A673 (cell line): ENCODE measurements around the gene SH3BP5L. TPM values are rescaled to one million over a fixed set of nuclear protein-coding genes. Genes with fewer than 3 reads are reported as not detected.

Source experiments
- BruUV-seq: library from RNA; stranded (reverse); fragments of 400-500 nt; replicated peaks from 2 replicates; lab custom pipeline; 2021; lab: Mats Ljungman, UMichigan
- CTCF ChIA-PET: fragments of 300-600 bp; sonication (Branson Sonifier 250); formaldehyde crosslinking; loops from one replicate; lab custom pipeline; 2022; ENCODE audit warnings: antibody characterized with exemption; lab: Charles Lee
- POLR2A ChIA-PET: fragments of 300-600 bp; sonication (Branson Sonifier 250); formaldehyde crosslinking; loops from one replicate; lab custom pipeline; 2022; ENCODE audit warnings: antibody characterized with exemption; ENCODE audit not compliant: low non-redundant PET; lab: Charles Lee
- DNase-seq: peaks from one replicate; pipeline ENCODE4 v3.0.0-alpha.2; 2015; ENCODE audit warnings: low spot score
- H3K27ac ChIP-seq: fragments of 200-600 bp; sonication (generic); 2 replicates; pipeline ENCODE4 v1.5.1; 2016; ENCODE audit warnings: mixed run types, low read depth, mild to moderate bottlenecking, mixed read lengths, antibody characterized with exemption, low read length; ENCODE audit not compliant: poor library complexity, severe bottlenecking
- H3K27me3 ChIP-seq: fragments of 200-600 bp; sonication (generic); replicated peaks from 2 replicates; pipeline ENCODE4 v1.6.1; 2017; ENCODE audit warnings: mixed run types, low read depth, mild to moderate bottlenecking, mixed read lengths, antibody characterized with exemption, low read length; ENCODE audit not compliant: insufficient read depth, poor library complexity
- H3K36me3 ChIP-seq: fragments of 200-600 bp; sonication (generic); 2 replicates; pipeline ENCODE4 v1.6.1; 2016; ENCODE audit warnings: mixed run types, mild to moderate bottlenecking, mixed read lengths, antibody characterized with exemption, low read length; ENCODE audit not compliant: insufficient read depth, poor library complexity, severe bottlenecking
- H3K4me1 ChIP-seq: fragments of 200-600 bp; sonication (generic); 2 replicates; pipeline ENCODE4 v1.6.1; 2017; ENCODE audit warnings: mixed run types, mild to moderate bottlenecking, mixed read lengths, antibody characterized with exemption, low read length; ENCODE audit not compliant: insufficient read depth, poor library complexity, severe bottlenecking
- H3K4me3 ChIP-seq: fragments of 200-600 bp; sonication (generic); 2 replicates; pipeline ENCODE4 v1.5.1; 2016; ENCODE audit warnings: low read depth, mixed run types, mild to moderate bottlenecking, mixed read lengths, low read length; ENCODE audit not compliant: poor library complexity, severe bottlenecking
- H3K9me3 ChIP-seq: fragments of 200-600 bp; sonication (generic); 2 replicates; pipeline ENCODE4 v1.6.1; 2016; ENCODE audit warnings: mixed run types, low read depth, mild to moderate bottlenecking, mixed read lengths, antibody characterized with exemption, low read length; ENCODE audit not compliant: poor library complexity, severe bottlenecking
- CTCF ChIP-seq: fragments of 300-800, 200-600 bp; sonication (generic); conservative IDR thresholded peaks from 2 replicates; pipeline ENCODE4 v1.5.1; 2017; ENCODE audit warnings: low read depth, mild to moderate bottlenecking, antibody characterized with exemption, low read length, moderate library complexity, mixed read lengths
- EZH2 ChIP-seq: fragments of 200-600 bp; sonication (generic); IDR thresholded peaks from 2 replicates; pipeline ENCODE4 v1.6.1; 2017; ENCODE audit warnings: borderline replicate concordance, low read depth, mild to moderate bottlenecking, mixed read lengths, antibody characterized with exemption, low read length; ENCODE audit not compliant: poor library complexity, severe bottlenecking
- intact Hi-C: fragments of 100-400 bp; cut with micrococcal nuclease; formaldehyde crosslinking; loops from one replicate; pipeline ENCODE4 v1.10.0; 2022; ENCODE audit not compliant: unreplicated experiment
- total RNA-seq: library from RNA; stranded (reverse); gene quantifications from 2 replicates; pipeline ENCODE4 v1.2.3, GENCODE V29; 2021

The SH3BP5L gene
- total RNA-seq, 1 experiment from 2014 or later, result 28.6 TPM

- DNase-seq, result no peak
- H3K9me3 ChIP-seq, result no peaks in the 10 kb centered on the region
- H3K27me3 ChIP-seq, result no peaks in the 10 kb centered on the region
- H3K27ac ChIP-seq, result peak overlapping the region; percentile 95
- peak overlapping the region; percentile 72 for H3K4me3 ChIP-seq
- TF ChIP-seq EZH2, result no peak
- no peak for TF ChIP-seq CTCF
- CTCF ChIA-PET, result interaction anchor here (0.6 to 1.7 kb wide), 2 partner anchors 13 to 82 kb away, joined by 3 to 8 read pairs; partner anchors contain the start of gene ZNF672
- POLR2A ChIA-PET, result no interaction called here
- BruUV-seq, result no TSS peak
- H3K36me3 ChIP-seq, result peaks cover 14% of the 10 kb centered on the region
- peaks cover 11% of the 10 kb centered on the region for H3K4me1 ChIP-seq
- intact Hi-C loops, result no loop called here
Observed at GRCh38 chr1:248824701-248825100, 1.0 kb downstream of the SH3BP5L start.

GRCh38 chr1:248824301-248824700, 1.4 kb downstream of the SH3BP5L start:
- peak overlapping the region; percentile 72 for H3K4me3 ChIP-seq
- H3K27ac ChIP-seq, result peak overlapping the region; percentile 95

GRCh38 chr1:248823517-248824001, 2.2 kb downstream of the SH3BP5L start:
- DNase-seq, result no peak
- H3K36me3 ChIP-seq, result peaks cover 14% of the 10 kb centered on the region
- peaks cover 11% of the 10 kb centered on the region for H3K4me1 ChIP-seq
- ChIA-PET POLR2A (no interaction called here), CTCF (no interaction called here)
- no peak overlapping the region for H3K4me3 ChIP-seq
- no peak for TF ChIP-seq EZH2
- no peak for TF ChIP-seq CTCF
- H3K27me3 ChIP-seq, result no peaks in the 10 kb centered on the region
- H3K9me3 ChIP-seq, result no peaks in the 10 kb centered on the region
- no peak overlapping the region for H3K27ac ChIP-seq
- intact Hi-C loops, result no loop called here
- no TSS peak for BruUV-seq

More at GRCh38 chr1:248824301-248824700, 1.4 kb downstream of the SH3BP5L start:
- Histone ChIP-seq H3K9me3 (no peaks in the 10 kb centered on the region), H3K4me1 (peaks cover 11% of the 10 kb centered on the region), H3K27me3 (no peaks in the 10 kb centered on the region), H3K36me3 (peaks cover 14% of the 10 kb centered on the region)
- TF ChIP-seq EZH2 (no peak), CTCF (no peak)
- POLR2A ChIA-PET, result no interaction called here
- CTCF ChIA-PET, result no interaction called here
- no TSS peak for BruUV-seq
- DNase-seq, result no peak
- intact Hi-C loops, result no loop called here
